H1 (cell line): ENCODE data around the gene ANKMY2. TPM values are rescaled to one million over a fixed set of nuclear protein-coding genes. Genes with fewer than 3 reads are reported as not detected.

Experiments used
- CTCF ChIA-PET: fragments of 300-600 bp; sonication (Branson Sonifier 250); formaldehyde crosslinking; loops from one replicate; lab custom pipeline; 2021; ENCODE audit not compliant: partially characterized antibody; lab: Charles Lee
- POLR2A ChIA-PET: fragments of 300-600 bp; sonication (Branson Sonifier 250); formaldehyde crosslinking; loops from one replicate; lab custom pipeline; 2021; ENCODE audit warnings: inconsistent platforms; ENCODE audit not compliant: partially characterized antibody; lab: Charles Lee
- DNase-seq, 2 experiments: peaks; one replicate each; pipeline versions ENCODE4 v3.0.0 to v3.0.0-alpha.2; 2010 to 2022; ENCODE audit warnings: low spot score in 2 of 2, low read depth in 1 of 2, mixed read lengths in 1 of 2
- FAIRE-seq: peaks from 2 replicates; lab custom pipeline; 2011; peaks lifted over from hg19 to GRCh38; lab: Jason Lieb, UNC
- H2AFZ ChIP-seq: 2 replicates; pipeline ENCODE4 v1.8.1; 2012; ENCODE audit warnings: low read length, inconsistent platforms
- H2AK5ac ChIP-seq: 2 replicates; pipeline ENCODE4 v1.6.1; 2013; ENCODE audit warnings: low read depth, low read length
- H2BK120ac ChIP-seq: replicated peaks from 2 replicates; pipeline ENCODE3; 2013; ENCODE audit warnings: low read depth, low read length, inconsistent platforms
- H2BK12ac ChIP-seq: 2 replicates; pipeline ENCODE4 v1.6.1; 2013; ENCODE audit warnings: low read depth, low read length
- H2BK15ac ChIP-seq: 2 replicates; pipeline ENCODE4 v1.6.1; 2013; ENCODE audit warnings: low read length
- H2BK20ac ChIP-seq: 2 replicates; pipeline ENCODE4 v1.6.1; 2013; ENCODE audit warnings: low read length
- H2BK5ac ChIP-seq: 2 replicates; pipeline ENCODE4 v1.6.1; 2013; ENCODE audit warnings: low read depth, low read length
- H3K14ac ChIP-seq: 2 replicates; pipeline ENCODE4 v1.6.1; 2013; ENCODE audit warnings: inconsistent platforms; ENCODE audit not compliant: insufficient read length
- H3K18ac ChIP-seq: 2 replicates; pipeline ENCODE4 v1.6.1; 2013; ENCODE audit warnings: low read length; ENCODE audit errors: extremely low read depth
- H3K23ac ChIP-seq: 2 replicates; pipeline ENCODE4 v1.6.1; 2013; ENCODE audit warnings: inconsistent platforms; ENCODE audit not compliant: insufficient read length
- H3K23me2 ChIP-seq: 2 replicates; pipeline ENCODE4 v1.6.1; 2013; ENCODE audit warnings: low read depth, low read length
- H3K27ac ChIP-seq: 2 replicates; pipeline ENCODE4 v1.6.1; 2011; ENCODE audit warnings: low read depth, low read length, inconsistent platforms
- H3K27me3 ChIP-seq, 4 experiments: replicated peaks in 1 of 4; 1 replicate in 1 of 4; 2 replicates in 3 of 4; pipeline versions ENCODE4 v1.6.1 to v1.8.1; 2011 to 2013; ENCODE audit warnings: low read length in 3 of 4, mild to moderate bottlenecking in 3 of 4, inconsistent platforms in 2 of 4, mixed read lengths in 2 of 4, moderate library complexity in 1 of 4; ENCODE audit not compliant: control insufficient read depth in 3 of 4, insufficient read depth in 3 of 4; ENCODE audit errors: extremely low read depth in 1 of 4
- H3K36me3 ChIP-seq, 4 experiments: 2 replicates each; pipeline versions ENCODE4 v1.6.1 to v1.8.1; 2011 to 2013; ENCODE audit warnings: mild to moderate bottlenecking in 4 of 4, low read length in 3 of 4, moderate library complexity in 2 of 4, control low read depth in 1 of 4, inconsistent platforms in 1 of 4; ENCODE audit not compliant: insufficient read depth in 4 of 4, control insufficient read depth in 2 of 4
- H3K4ac ChIP-seq: replicated peaks from 2 replicates; pipeline ENCODE3; 2013; ENCODE audit warnings: low read length, low read depth, mixed read lengths, inconsistent platforms; ENCODE audit not compliant: insufficient read length
- H3K4me1 ChIP-seq, 4 experiments: replicated peaks in 1 of 4; 1 replicate in 1 of 4; 2 replicates in 3 of 4; pipeline versions ENCODE4 v1.6.1 to v1.8.1; 2011 to 2013; ENCODE audit warnings: low read length in 3 of 4, inconsistent platforms in 2 of 4, mixed read lengths in 1 of 4; ENCODE audit not compliant: insufficient read depth in 4 of 4, control insufficient read depth in 3 of 4
- H3K4me2 ChIP-seq, 2 experiments: 2 replicates each; pipeline versions ENCODE4 v1.6.1 to v1.8.1; 2011 to 2013; ENCODE audit warnings: low read depth in 2 of 2, low read length in 2 of 2, control low read depth in 1 of 2, inconsistent platforms in 1 of 2, mild to moderate bottlenecking in 1 of 2; ENCODE audit not compliant: insufficient read depth in 1 of 2
- H3K4me3 ChIP-seq, 4 experiments: fragments of 200-600, 300-600 bp in 1 of 4; sonication (generic), shearing (Covaris generic), sonication (Bioruptor Twin) in 1 of 4; 2 replicates each; pipeline versions ENCODE4 v1.5.1 to v1.8.1; 2011 to 2016; ENCODE audit warnings: low read length in 4 of 4, low read depth in 3 of 4, control low read depth in 2 of 4, inconsistent platforms in 2 of 4, mild to moderate bottlenecking in 2 of 4, mixed read lengths in 1 of 4, moderate library complexity in 1 of 4; ENCODE audit not compliant: insufficient read depth in 2 of 4; ENCODE audit errors: extremely low read depth in 1 of 4
- H3K56ac ChIP-seq: replicated peaks from 2 replicates; pipeline ENCODE3; 2013; ENCODE audit warnings: low read depth, mild to moderate bottlenecking, mixed read lengths, low read length, inconsistent platforms; ENCODE audit not compliant: insufficient read length
- H3K79me1 ChIP-seq: 2 replicates; pipeline ENCODE4 v1.6.1; 2013; ENCODE audit warnings: low read depth, low read length, control low read depth
- H3K79me2 ChIP-seq, 2 experiments: 2 replicates each; pipeline versions ENCODE4 v1.6.1 to v1.8.1; 2012 to 2013; ENCODE audit warnings: low read length in 2 of 2, mild to moderate bottlenecking in 2 of 2, inconsistent platforms in 1 of 2; ENCODE audit not compliant: insufficient read depth in 2 of 2, control insufficient read depth in 1 of 2
- H3K9ac ChIP-seq, 4 experiments: replicated peaks in 1 of 4; 1 replicate in 1 of 4; 2 replicates in 3 of 4; pipeline versions ENCODE4 v1.6.1 to v1.8.1; 2011 to 2013; ENCODE audit warnings: low read depth in 3 of 4, low read length in 3 of 4, control low read depth in 2 of 4, mild to moderate bottlenecking in 2 of 4, moderate library complexity in 2 of 4, inconsistent platforms in 1 of 4; ENCODE audit errors: extremely low read depth in 1 of 4
- H3K9me3 ChIP-seq, 2 experiments: 2 replicates each; pipeline versions ENCODE4 v1.6.1 to v1.8.1; 2012 to 2013; ENCODE audit warnings: mild to moderate bottlenecking in 2 of 2, moderate library complexity in 2 of 2, control low read depth in 1 of 2, inconsistent platforms in 1 of 2, low read depth in 1 of 2, low read length in 1 of 2, mixed read lengths in 1 of 2; ENCODE audit not compliant: insufficient read depth in 2 of 2
- H4K20me1 ChIP-seq, 2 experiments: replicated peaks in 1 of 2; 2 replicates each; pipeline versions ENCODE3 to v1.8.1; 2011 to 2013; ENCODE audit warnings: inconsistent platforms in 2 of 2, low read length in 2 of 2, mild to moderate bottlenecking in 1 of 2; ENCODE audit not compliant: insufficient read depth in 2 of 2, control insufficient read depth in 1 of 2
- H4K5ac ChIP-seq: 2 replicates; pipeline ENCODE4 v1.6.1; 2013; ENCODE audit warnings: low read length, low read depth, mixed read lengths, inconsistent platforms; ENCODE audit not compliant: insufficient read length
- H4K8ac ChIP-seq: 2 replicates; pipeline ENCODE4 v1.8.0; 2013; ENCODE audit warnings: mild to moderate bottlenecking, moderate library complexity, low read length, inconsistent platforms; ENCODE audit not compliant: insufficient read depth; ENCODE audit errors: extremely low read depth
- H4K91ac ChIP-seq: replicated peaks from 2 replicates; pipeline ENCODE3; 2013; ENCODE audit warnings: low read length, mixed read lengths, inconsistent platforms; ENCODE audit not compliant: insufficient read length
- BRCA1 ChIP-seq: IDR thresholded peaks from 2 replicates; pipeline ENCODE4 v1.6.1; 2012; ENCODE audit warnings: low read depth, low read length, improper control_type of control experiment
- GABPA ChIP-seq: IDR thresholded peaks from 2 replicates; pipeline ENCODE4 v1.6.1; 2011; ENCODE audit warnings: mild to moderate bottlenecking, low read length, moderate library complexity, borderline replicate concordance; ENCODE audit not compliant: insufficient read depth
- HDAC2 ChIP-seq, 2 experiments: fragments of 300-600 bp in 1 of 2; sonication (generic) in 1 of 2; IDR thresholded peaks; 2 replicates each; pipeline ENCODE4 v1.6.1; 2011 to 2012; ENCODE audit warnings: low read depth in 2 of 2, low read length in 2 of 2, mild to moderate bottlenecking in 2 of 2, moderate library complexity in 2 of 2, borderline replicate concordance in 1 of 2, inconsistent platforms in 1 of 2
- WGBS, 2 experiments: shearing (Covaris generic) in 1 of 2; methylation state at CpG; one replicate each; pipeline versions ENCODE4 v1.1.6 to v1.1.7; 2013 to 2015; ENCODE audit warnings: low lambda C conversion rate in 2 of 2, mixed read lengths in 2 of 2, inconsistent platforms in 1 of 2, low coverage in 1 of 2, missing lambda C conversion rate in 1 of 2; ENCODE audit not compliant: insufficient replicate concordance in 2 of 2, insufficient coverage in 1 of 2, insufficient read length in 1 of 2; ENCODE audit errors: extremely low coverage in 1 of 2, missing lambda C conversion rate in 1 of 2; 5-methylcytosine and 5-hydroxymethylcytosine counted together
- polyA plus RNA-seq, 7 experiments: library from polyadenylated mRNA; depleted of rRNA in 3 of 7; stranded (reverse) in 5 of 7; unstranded in 2 of 7; fragments of >200 nt in 5 of 7; fragments of 200-250 nt in 2 of 7; gene quantifications; 1 replicate in 5 of 7; 2 replicates in 1 of 7; 4 replicates in 1 of 7; pipeline versions ENCODE4 v1.2.1 to v1.2.3, GENCODE V29; 2011 to 2013; ENCODE audit warnings: missing spikeins in 2 of 7, mixed read lengths in 2 of 7
- total RNA-seq: library from RNA; stranded (reverse); fragmentation: NEBNext Ultra II Directional; extraction: Animal tissue kit (Norgen Biotek cat#: 25700); gene quantifications from 2 replicates; pipeline ENCODE4 v1.2.1, GENCODE V29; 2021

Gene ANKMY2
- total and polyA plus RNA-seq, 2 of the 8 experiments (the other 6 are each of a cell fraction or from before 2014, with no cell fraction given): 5.2 to 9.3 TPM

DNA sequence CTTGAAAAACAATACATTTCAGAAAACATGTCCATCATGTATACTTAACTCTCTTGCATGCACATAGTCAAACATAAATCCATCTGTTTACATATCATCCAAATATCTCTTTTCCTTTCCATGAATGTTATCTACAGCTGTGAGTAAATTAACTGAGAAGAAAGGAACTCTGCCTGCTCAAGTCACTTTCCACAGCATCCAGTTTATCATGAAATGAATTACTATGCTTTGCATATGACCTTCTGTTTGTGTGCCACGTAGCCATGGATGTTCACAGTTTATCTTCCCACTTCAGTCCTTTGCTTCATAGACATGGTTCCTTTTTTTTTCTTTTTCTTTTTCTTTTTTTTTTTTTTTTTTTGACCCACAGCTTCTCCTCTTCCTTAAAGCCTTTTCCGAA, 40.0 kb upstream of the ANKMY2 start:
- Histone ChIP-seq H4K8ac (no peak overlapping the region), H3K23ac (no peak overlapping the region), H3K4ac (no peak overlapping the region), H3K23me2 (no peaks in the 10 kb centered on the region), H3K79me1 (no peaks in the 10 kb centered on the region), H2BK12ac (no peak overlapping the region), H3K79me2 (no peaks in the 10 kb centered on the region), H2BK20ac (no peak overlapping the region), H2BK120ac (no peak overlapping the region), H3K27me3 (no peaks in the 10 kb centered on the region), H3K9ac (no peak overlapping the region), H3K27ac (no peak overlapping the region), H2BK5ac (no peak overlapping the region), H2AFZ (no peak overlapping the region), H3K4me1 (no peaks in the 10 kb centered on the region), H3K56ac (no peak overlapping the region), H3K4me3 (no peak overlapping the region), H4K20me1 (peaks cover 0 to 1% of the 10 kb centered on the region in 2 experiments), H4K5ac (no peak overlapping the region), H2BK15ac (no peak overlapping the region), H4K91ac (no peak overlapping the region), H3K36me3 (peaks cover 0 to 35% (median 20%) of the 10 kb centered on the region in 4 experiments; a peak in 5 of 8 replicates), H3K14ac (no peak overlapping the region), H3K9me3 (no peaks in the 10 kb centered on the region), H3K4me2 (no peak overlapping the region), H3K18ac (no peak overlapping the region), H2AK5ac (no peak overlapping the region)
- no peak for TF ChIP-seq GABPA
- TF ChIP-seq BRCA1: no peak
- TF ChIP-seq HDAC2 (IDR thresholded peaks at IDR 0.05; ENCODE audit: borderline replicate concordance in 1 of 2, low read depth in 2 of 2, low read length in 2 of 2): no peak
- POLR2A ChIA-PET: interaction anchor here (1.1 kb wide), 1 partner anchor 40 kb away, joined by 3 read pairs; the partner anchor contains the start of genes ANKMY2 and BZW2
- FAIRE-seq (no peak), DNase-seq (no peak)
- CTCF ChIA-PET: interaction anchor here (0.6 kb wide), 1 partner anchor 116 kb away, joined by 3 read pairs; no protein-coding TSS in a partner anchor
- 78% methylated on average over 1 of the region's 2 CpGs; no CpG with 5 or more reads in 1 of the 2 experiments for WGBS, 2 experiments
